Prostate gland (tissue), 2 donors: ENCODE measurements around the gene KL.

Experiments used
- POLR2A ChIP-seq: fragments of 450-650 bp; IDR thresholded peaks from one replicate; pipeline ENCODE4 v1.6.1; 2016; ENCODE audit warnings: antibody characterized with exemption, mild to moderate bottlenecking
- TF ChIP-seq, protein P1 (sequence below), 4 experiments: fragments of 200-600 bp in 2 of 4; fragments of 450-650 bp in 2 of 4; sonication (generic) in 2 of 4; IDR thresholded peaks; 1 replicate in 3 of 4; 2 replicates in 1 of 4; pipeline ENCODE4 v1.5.1; 2016 to 2019; ENCODE audit warnings: antibody characterized with exemption in 4 of 4, mild to moderate bottlenecking in 2 of 4, moderate library complexity in 2 of 4

- TF ChIP-seq, protein P1, sequence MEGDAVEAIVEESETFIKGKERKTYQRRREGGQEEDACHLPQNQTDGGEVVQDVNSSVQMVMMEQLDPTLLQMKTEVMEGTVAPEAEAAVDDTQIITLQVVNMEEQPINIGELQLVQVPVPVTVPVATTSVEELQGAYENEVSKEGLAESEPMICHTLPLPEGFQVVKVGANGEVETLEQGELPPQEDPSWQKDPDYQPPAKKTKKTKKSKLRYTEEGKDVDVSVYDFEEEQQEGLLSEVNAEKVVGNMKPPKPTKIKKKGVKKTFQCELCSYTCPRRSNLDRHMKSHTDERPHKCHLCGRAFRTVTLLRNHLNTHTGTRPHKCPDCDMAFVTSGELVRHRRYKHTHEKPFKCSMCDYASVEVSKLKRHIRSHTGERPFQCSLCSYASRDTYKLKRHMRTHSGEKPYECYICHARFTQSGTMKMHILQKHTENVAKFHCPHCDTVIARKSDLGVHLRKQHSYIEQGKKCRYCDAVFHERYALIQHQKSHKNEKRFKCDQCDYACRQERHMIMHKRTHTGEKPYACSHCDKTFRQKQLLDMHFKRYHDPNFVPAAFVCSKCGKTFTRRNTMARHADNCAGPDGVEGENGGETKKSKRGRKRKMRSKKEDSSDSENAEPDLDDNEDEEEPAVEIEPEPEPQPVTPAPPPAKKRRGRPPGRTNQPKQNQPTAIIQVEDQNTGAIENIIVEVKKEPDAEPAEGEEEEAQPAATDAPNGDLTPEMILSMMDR (IDR thresholded peaks at IDR 0.05), result no peak
- no peak for TF ChIP-seq POLR2A
Measured at GRCh38 chr13:33109801-33110200, 93.6 kb downstream of the KL start.
